ENCODE data around the gene BRD9. TPM values are rescaled to one million over a fixed set of nuclear protein-coding genes. Genes with fewer than 3 reads are reported as not detected.
"Not testable (repeated sequence)": the region's sequence is repeated elsewhere in the genome, so short reads cannot be mapped to it uniquely, and the experiment has no call there.

BRD9 gene
- total RNA-seq, 1 donor from 2014 or later = 53.0 TPM

- Mint-ChIP-seq H3K27ac (ENCODE audit: unreplicated experiment) (no peak overlapping the region), H3K36me3 (ENCODE audit: low read depth, unreplicated experiment) (peaks cover 21% of the 10 kb centered on the region), H3K4me1 (ENCODE audit: unreplicated experiment) (no peaks in the 10 kb centered on the region), H3K27me3 (ENCODE audit: unreplicated experiment) (peaks cover 4% of the 10 kb centered on the region), H3K9me3 (ENCODE audit: unreplicated experiment) (no peaks in the 10 kb centered on the region), H3K4me3 (ENCODE audit: unreplicated experiment) (no peak overlapping the region)
- no peak for DNase-seq (ENCODE audit: low spot score)
- no peak for TF ChIP-seq CTCF (IDR thresholded peaks at IDR 0.05; ENCODE audit: unreplicated experiment)
Observed at GRCh38 chr5:915946-916345, 23.3 kb upstream of the BRD9 start.

- not testable (repeated sequence) for DNase-seq (ENCODE audit: low spot score); H3K27me3 Mint-ChIP-seq (ENCODE audit: unreplicated experiment); H3K4me3 Mint-ChIP-seq (ENCODE audit: unreplicated experiment); H3K9me3 Mint-ChIP-seq (ENCODE audit: unreplicated experiment); H3K4me1 Mint-ChIP-seq (ENCODE audit: unreplicated experiment); H3K27ac Mint-ChIP-seq (ENCODE audit: unreplicated experiment)
- peaks cover 25% of the 10 kb centered on the region for H3K36me3 Mint-ChIP-seq (ENCODE audit: low read depth, unreplicated experiment)
Observed at GRCh38 chr5:915346-915745, 22.7 kb upstream of the BRD9 start.

GRCh38 chr5:914612-915011 lies 22.0 kb upstream of the BRD9 start:
- peak overlapping the region; percentile 48 for H3K4me3 Mint-ChIP-seq (ENCODE audit: unreplicated experiment)
- TF ChIP-seq CTCF (IDR thresholded peaks at IDR 0.05; ENCODE audit: unreplicated experiment) = no peak
- no peak overlapping the region for H3K27ac Mint-ChIP-seq (ENCODE audit: unreplicated experiment)
- peaks cover 6% of the 10 kb centered on the region for H3K27me3 Mint-ChIP-seq (ENCODE audit: unreplicated experiment)
- H3K36me3 Mint-ChIP-seq (ENCODE audit: low read depth, unreplicated experiment) = peaks cover 32% of the 10 kb centered on the region
- DNase-seq (ENCODE audit: low spot score) = no peak
- H3K9me3 Mint-ChIP-seq (ENCODE audit: unreplicated experiment) = no peaks in the 10 kb centered on the region
- no peaks in the 10 kb centered on the region for H3K4me1 Mint-ChIP-seq (ENCODE audit: unreplicated experiment)

GRCh38 chr5:914174-914573 lies 21.6 kb upstream of the BRD9 start:
- no peaks in the 10 kb centered on the region for H3K9me3 Mint-ChIP-seq (ENCODE audit: unreplicated experiment)
- H3K4me3 Mint-ChIP-seq (ENCODE audit: unreplicated experiment) = no peak overlapping the region
- peaks cover 7% of the 10 kb centered on the region for H3K27me3 Mint-ChIP-seq (ENCODE audit: unreplicated experiment)
- no peaks in the 10 kb centered on the region for H3K4me1 Mint-ChIP-seq (ENCODE audit: unreplicated experiment)
- H3K36me3 Mint-ChIP-seq (ENCODE audit: low read depth, unreplicated experiment) = peaks cover 36% of the 10 kb centered on the region
- no peak for DNase-seq (ENCODE audit: low spot score)
- no peak for TF ChIP-seq CTCF (IDR thresholded peaks at IDR 0.05; ENCODE audit: unreplicated experiment)
- H3K27ac Mint-ChIP-seq (ENCODE audit: unreplicated experiment) = no peak overlapping the region

- Mint-ChIP-seq H3K27me3 (ENCODE audit: unreplicated experiment) (peaks cover 7% of the 10 kb centered on the region), H3K9me3 (ENCODE audit: unreplicated experiment) (no peaks in the 10 kb centered on the region), H3K27ac (ENCODE audit: unreplicated experiment) (peak overlapping the region; percentile 54), H3K4me3 (ENCODE audit: unreplicated experiment) (no peak overlapping the region), H3K36me3 (ENCODE audit: low read depth, unreplicated experiment) (peaks cover 31% of the 10 kb centered on the region), H3K4me1 (ENCODE audit: unreplicated experiment) (no peaks in the 10 kb centered on the region)
- DNase-seq (ENCODE audit: low spot score) = no peak
- no peak for TF ChIP-seq CTCF (IDR thresholded peaks at IDR 0.05; ENCODE audit: unreplicated experiment)
Observed at GRCh38 chr5:912280-913091, 19.9 kb upstream of the BRD9 start.
